Pancreas (tissue), 10 donors: ENCODE data around the gene CARD18. TPM values are rescaled to one million over a fixed set of nuclear protein-coding genes. Genes with fewer than 3 reads are reported as not detected.

Experiments
- ATAC-seq, 4 donors: fragments of 200-7000 bp; cut with Tn5 transposase; one replicate each; pipeline versions ENCODE4 v1.8.0 to v1.9.1; 2020; ENCODE audit warnings: mild to moderate bottlenecking in 4 of 4, moderate library complexity in 4 of 4
- DNase-seq, 6 donors: peaks; one replicate each; pipeline ENCODE4 v3.0.0-alpha.2; 2020
- FAIRE-seq: peaks from 2 replicates; lab custom pipeline; 2012; peaks lifted over from hg19 to GRCh38; lab: Jason Lieb, UNC
- H3K27ac ChIP-seq, 4 donors: fragments of 200-600 bp; sonication (generic); 1 replicate in 3 of 4; 2 replicates in 1 of 4; pipeline versions ENCODE4 v1.5.0 to v1.8.0; 2020
- H3K27me3 ChIP-seq, 4 donors: fragments of 200-600 bp; one replicate each; pipeline ENCODE4 v1.8.0; 2021
- H3K36me3 ChIP-seq, 3 donors: fragments of 200-600 bp; sonication (generic) in 1 of 3; one replicate each; pipeline versions ENCODE4 v1.5.0 to v1.8.0; 2020 to 2021
- H3K4me1 ChIP-seq, 3 donors: fragments of 200-600 bp; one replicate each; pipeline ENCODE4 v1.8.0; 2021
- H3K4me3 ChIP-seq, 4 donors: fragments of 200-600 bp; sonication (generic) in 2 of 4; one replicate each; pipeline versions ENCODE4 v1.5.0 to v1.8.0; 2020 to 2021
- H3K9me3 ChIP-seq, 4 donors: fragments of 200-600 bp; one replicate each; pipeline ENCODE4 v1.8.0; 2021
- WGBS, 2 donors: extraction: QIAGEN DNeasy Blood & Tissue Kit; methylation state at CpG; one replicate each; pipeline ENCODE4 v1.1.7; 2013; 5-methylcytosine and 5-hydroxymethylcytosine counted together
- intact Hi-C, 3 donors: fragments of 100-400 bp; cut with DNase I; formaldehyde crosslinking; loops; one replicate each; pipeline versions ENCODE4 v1.11.1 to v1.14.2; 2022
- polyA plus RNA-seq, 2 donors: library from polyadenylated mRNA; stranded (reverse); fragments of 200-250 nt; gene quantifications; one replicate each; pipeline ENCODE4 v1.2.3, GENCODE V29; 2013
- total RNA-seq, 6 donors: library from RNA; stranded (reverse); fragmentation: NEBNext Ultra II Directional in 4 of 6; extraction: Animal tissue kit (Norgen Biotek cat#: 25700) in 4 of 6; gene quantifications; one replicate each; pipeline versions ENCODE4 v1.2.1 to v1.2.4, GENCODE V29; 2021 to 2023
- TF ChIP-seq, protein P1 (sequence below), 4 donors: fragments of 200-600 bp; sonication (generic) in 3 of 4; IDR thresholded peaks; one replicate each; pipeline versions ENCODE4 v1.5.0 to v1.8.0; 2021; ENCODE audit warnings: antibody characterized with exemption in 4 of 4
- donor health status: healthy with polysubstance abuse.
- donor health status: DM: no; HTN: no; CAD: no; lungs with moderate emphysema.
- donor health status: DM: no; HTN: no; CAD: no.
- donor health status: control.
- donor health status: control.
- donor health status: Bipolar disorder and iron deficiency.
- donor health status: DM: yes; HTN: yes; CAD: no.
- donor health status: DM: no; HTN: no; CAD: no.
- donor health status: DM: no; HTN: no; CAD: no.
- donor health status: DM: yes; HTN: yes; CAD: no.

Gene CARD18
- total and polyA plus RNA-seq, 8 donors: 0.33 TPM; not detected in 7

DNA sequence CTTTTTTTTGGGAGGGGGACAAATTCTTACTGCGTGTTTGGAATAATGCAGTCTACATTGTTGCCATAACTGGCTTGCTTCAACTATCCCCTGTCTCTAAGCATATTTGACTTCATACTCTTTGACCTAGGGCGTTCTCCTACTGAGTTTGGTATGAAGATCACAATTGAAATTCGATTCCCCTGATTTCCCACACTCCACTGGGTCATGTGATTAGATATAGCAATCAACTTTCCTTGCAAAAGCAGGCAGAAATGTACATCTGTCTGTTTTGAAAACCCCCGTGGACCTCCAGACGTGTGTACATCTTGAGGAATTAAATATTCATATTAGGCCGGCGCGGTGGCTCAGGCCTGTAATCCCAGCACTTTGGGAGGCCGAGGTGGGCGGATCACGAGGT, 13.8 kb upstream of the CARD18 start:
- Histone ChIP-seq H3K4me1 (no peaks in the 10 kb centered on the region), H3K9me3 (no peaks in the 10 kb centered on the region), H3K27ac (no peak overlapping the region), H3K36me3 (no peaks in the 10 kb centered on the region), H3K27me3 (no peaks in the 10 kb centered on the region), H3K4me3 (no peak overlapping the region)
- no peak for FAIRE-seq
- 86 to 92% methylated on average over 11 of the region's 11 CpGs for WGBS, 2 donors
- no peak for ATAC-seq
- TF ChIP-seq, protein P1, sequence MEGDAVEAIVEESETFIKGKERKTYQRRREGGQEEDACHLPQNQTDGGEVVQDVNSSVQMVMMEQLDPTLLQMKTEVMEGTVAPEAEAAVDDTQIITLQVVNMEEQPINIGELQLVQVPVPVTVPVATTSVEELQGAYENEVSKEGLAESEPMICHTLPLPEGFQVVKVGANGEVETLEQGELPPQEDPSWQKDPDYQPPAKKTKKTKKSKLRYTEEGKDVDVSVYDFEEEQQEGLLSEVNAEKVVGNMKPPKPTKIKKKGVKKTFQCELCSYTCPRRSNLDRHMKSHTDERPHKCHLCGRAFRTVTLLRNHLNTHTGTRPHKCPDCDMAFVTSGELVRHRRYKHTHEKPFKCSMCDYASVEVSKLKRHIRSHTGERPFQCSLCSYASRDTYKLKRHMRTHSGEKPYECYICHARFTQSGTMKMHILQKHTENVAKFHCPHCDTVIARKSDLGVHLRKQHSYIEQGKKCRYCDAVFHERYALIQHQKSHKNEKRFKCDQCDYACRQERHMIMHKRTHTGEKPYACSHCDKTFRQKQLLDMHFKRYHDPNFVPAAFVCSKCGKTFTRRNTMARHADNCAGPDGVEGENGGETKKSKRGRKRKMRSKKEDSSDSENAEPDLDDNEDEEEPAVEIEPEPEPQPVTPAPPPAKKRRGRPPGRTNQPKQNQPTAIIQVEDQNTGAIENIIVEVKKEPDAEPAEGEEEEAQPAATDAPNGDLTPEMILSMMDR (IDR thresholded peaks at IDR 0.05): no peak
- no peak for DNase-seq
- intact Hi-C loops: no loop called here

DNA sequence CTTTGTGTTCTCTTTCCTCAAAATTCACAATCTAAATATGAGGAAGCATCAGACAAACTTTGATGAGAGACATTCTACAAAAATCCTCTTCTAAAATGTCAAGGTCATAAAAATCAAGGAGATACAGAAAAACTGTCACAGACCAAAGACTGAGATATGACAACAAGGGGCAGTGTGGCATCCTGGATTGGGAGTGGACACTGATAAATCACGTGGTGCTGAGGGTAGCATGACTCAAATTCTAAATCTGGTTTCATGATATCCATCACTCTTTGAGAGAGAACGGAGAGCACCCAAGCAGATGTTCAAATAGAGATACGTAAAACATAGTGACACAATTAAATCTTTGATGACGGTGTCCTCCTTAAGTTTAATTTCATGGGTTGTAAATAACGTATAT, 13.0 kb upstream of the CARD18 start:
- ATAC-seq (no peak), DNase-seq (no peak), FAIRE-seq (no peak)
- H3K4me3 ChIP-seq: no peak overlapping the region
- no peaks in the 10 kb centered on the region for H3K4me1 ChIP-seq
- intact Hi-C loops: no loop called here
- 81 to 88% methylated on average over 5 of the region's 5 CpGs for WGBS, 2 donors
- no peaks in the 10 kb centered on the region for H3K27me3 ChIP-seq
- no peaks in the 10 kb centered on the region for H3K36me3 ChIP-seq
- TF ChIP-seq, protein P1 (IDR thresholded peaks at IDR 0.05): no peak
- H3K27ac ChIP-seq: no peak overlapping the region
- no peaks in the 10 kb centered on the region for H3K9me3 ChIP-seq

DNA sequence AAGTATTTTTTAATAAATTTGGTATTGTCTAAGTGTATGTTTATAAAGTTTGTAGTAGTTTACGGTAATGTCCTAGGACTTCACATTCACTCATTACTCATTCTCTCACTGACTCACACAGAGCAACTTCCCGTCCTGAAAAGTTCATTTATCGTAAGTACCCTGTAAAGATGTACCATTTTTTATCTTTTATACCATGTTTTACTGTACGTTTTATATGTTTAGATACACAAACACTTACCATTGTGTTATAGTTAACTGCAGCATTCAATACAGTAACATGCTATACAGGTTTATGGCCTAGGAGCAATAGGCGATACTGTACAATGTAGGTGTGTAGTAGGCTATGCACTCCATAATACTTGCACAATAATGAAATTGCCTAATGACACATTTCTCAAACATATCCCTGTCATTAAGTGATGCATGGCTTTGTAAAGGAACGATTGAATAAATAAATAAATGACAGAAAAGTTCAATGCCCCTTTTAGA, 12.5 kb upstream of the CARD18 start:
- H3K27ac ChIP-seq: no peak overlapping the region
- TF ChIP-seq, protein P1 (IDR thresholded peaks at IDR 0.05): no peak
- DNase-seq (no peak), ATAC-seq (no peak), FAIRE-seq (no peak)
- H3K4me3 ChIP-seq: no peak overlapping the region
- H3K9me3 ChIP-seq: no peaks in the 10 kb centered on the region
- intact Hi-C loops: no loop called here
- H3K4me1 ChIP-seq: no peaks in the 10 kb centered on the region
- 76% methylated on average over 6 of the region's 6 CpGs for WGBS, 2 donors
- H3K27me3 ChIP-seq: no peaks in the 10 kb centered on the region
- no peaks in the 10 kb centered on the region for H3K36me3 ChIP-seq

DNA sequence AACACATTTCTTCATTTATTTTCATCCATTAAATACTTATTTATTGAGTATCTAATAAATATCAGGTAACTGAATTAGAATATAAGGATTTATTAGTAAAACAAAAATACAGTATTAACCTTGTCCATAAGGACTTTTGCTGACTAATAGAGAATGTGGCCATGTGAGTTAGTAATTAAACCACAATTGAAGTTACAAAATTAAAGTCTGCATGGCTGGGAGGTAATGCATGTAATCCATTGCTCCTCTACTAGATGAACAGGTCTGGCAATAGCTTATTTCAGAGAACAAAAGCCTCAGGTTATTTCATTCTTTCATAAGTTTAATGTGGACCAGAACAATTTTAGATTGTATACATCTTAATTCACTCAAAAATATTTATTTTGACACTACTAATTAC, 9.9 kb upstream of the CARD18 start:
- no peak for ATAC-seq
- FAIRE-seq: no peak
- TF ChIP-seq, protein P1 (IDR thresholded peaks at IDR 0.05): no peak
- H3K4me1 ChIP-seq: no peaks in the 10 kb centered on the region
- DNase-seq: no peak
- no peaks in the 10 kb centered on the region for H3K36me3 ChIP-seq
- H3K27me3 ChIP-seq: no peaks in the 10 kb centered on the region
- intact Hi-C loops: no loop called here
- H3K9me3 ChIP-seq: no peaks in the 10 kb centered on the region
- no peak overlapping the region for H3K4me3 ChIP-seq
- H3K27ac ChIP-seq: no peak overlapping the region

DNA sequence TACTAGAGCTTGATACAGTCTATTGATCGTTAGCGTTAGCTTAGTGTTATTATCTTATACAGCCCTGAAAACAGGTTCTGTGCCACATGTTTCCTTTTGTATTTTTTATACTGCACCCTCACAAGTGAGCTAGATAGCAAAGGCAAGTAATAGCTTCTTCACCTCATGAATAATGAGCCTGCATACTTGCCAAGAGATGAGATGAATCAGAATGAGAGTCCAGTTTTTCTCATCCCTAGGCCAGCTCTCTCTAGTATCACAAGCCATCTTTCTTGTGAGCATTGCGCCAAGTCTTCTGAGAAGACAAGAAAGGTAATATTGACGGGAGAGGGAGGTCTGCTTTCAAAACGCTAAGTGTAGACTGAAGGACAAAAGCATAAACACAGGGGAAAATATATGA, 8.7 kb upstream of the CARD18 start:
- no peak overlapping the region for H3K27ac ChIP-seq
- H3K9me3 ChIP-seq: no peaks in the 10 kb centered on the region
- ATAC-seq (no peak), FAIRE-seq (no peak), DNase-seq (no peak)
- TF ChIP-seq, protein P1 (IDR thresholded peaks at IDR 0.05): no peak
- H3K4me1 ChIP-seq: no peaks in the 10 kb centered on the region
- no peak overlapping the region for H3K4me3 ChIP-seq
- H3K27me3 ChIP-seq: no peaks in the 10 kb centered on the region
- H3K36me3 ChIP-seq: no peaks in the 10 kb centered on the region
- intact Hi-C loops: no loop called here
- WGBS, 2 donors: 66 to 75% methylated on average over 5 of the region's 5 CpGs
